ENCODE data around the gene MAPKBP1. TPM values are rescaled to one million over a fixed set of nuclear protein-coding genes. Genes with fewer than 3 reads are reported as not detected.

The MAPKBP1 gene
- total RNA-seq, 2 donors from 2014 or later, result 30.6 to 53.2 TPM

GRCh38 chr15:41804916-41805666 lies 30.8 kb downstream of the MAPKBP1 start:
- no peak overlapping the region for H3K4me3 Mint-ChIP-seq
- ATAC-seq (no peak), DNase-seq (ENCODE audit: low spot score) (no peak)
- H3K4me1 Mint-ChIP-seq (ENCODE audit: low read depth in 2 of 2), result peaks cover 7% of the 10 kb centered on the region in 2 donors
- H3K36me3 Mint-ChIP-seq, result no peaks in the 10 kb centered on the region
- H3K9me3 Mint-ChIP-seq, result no peaks in the 10 kb centered on the region
- H3K27me3 Mint-ChIP-seq, result no peaks in the 10 kb centered on the region
- peak overlapping the region in 1 of 2 donors; percentile 59 for H3K27ac Mint-ChIP-seq

GRCh38 chr15:41805711-41806110 lies 31.4 kb downstream of the MAPKBP1 start:
- H3K4me3 Mint-ChIP-seq, result no peak overlapping the region
- H3K27me3 Mint-ChIP-seq, result no peaks in the 10 kb centered on the region
- DNase-seq (ENCODE audit: low spot score) (no peak), ATAC-seq (no peak)
- peaks cover 7% of the 10 kb centered on the region in 2 donors for H3K4me1 Mint-ChIP-seq (ENCODE audit: low read depth in 2 of 2)
- no peaks in the 10 kb centered on the region for H3K9me3 Mint-ChIP-seq
- no peaks in the 10 kb centered on the region for H3K36me3 Mint-ChIP-seq
- H3K27ac Mint-ChIP-seq, result peak overlapping the region in 1 of 2 donors; percentile 64

GRCh38 chr15:41806291-41807181 lies 32.3 kb downstream of the MAPKBP1 start:
- Mint-ChIP-seq H3K9me3 (no peaks in the 10 kb centered on the region), H3K4me3 (no peak overlapping the region), H3K27me3 (no peaks in the 10 kb centered on the region), H3K36me3 (no peaks in the 10 kb centered on the region), H3K4me1 (ENCODE audit: low read depth in 2 of 2) (peaks cover 7 to 12% of the 10 kb centered on the region in 2 donors), H3K27ac (peak overlapping the region in 1 of 2 donors; percentile 64)
- DNase-seq (ENCODE audit: low spot score), result no peak
- no peak for ATAC-seq

GRCh38 chr15:41809121-41809520 lies 34.8 kb downstream of the MAPKBP1 start:
- Mint-ChIP-seq H3K27ac (no peak overlapping the region), H3K4me3 (no peak overlapping the region), H3K27me3 (no peaks in the 10 kb centered on the region), H3K4me1 (ENCODE audit: low read depth in 2 of 2) (peaks cover 7 to 12% of the 10 kb centered on the region in 2 donors), H3K36me3 (no peaks in the 10 kb centered on the region), H3K9me3 (no peaks in the 10 kb centered on the region)
- no peak for ATAC-seq
- no peak for DNase-seq (ENCODE audit: low spot score)

- H3K9me3 Mint-ChIP-seq, result no peaks in the 10 kb centered on the region
- H3K27ac Mint-ChIP-seq, result no peak overlapping the region
- no peak overlapping the region for H3K4me3 Mint-ChIP-seq
- ATAC-seq, result no peak
- no peaks in the 10 kb centered on the region for H3K27me3 Mint-ChIP-seq
- no peak for DNase-seq (ENCODE audit: low spot score)
- H3K4me1 Mint-ChIP-seq (ENCODE audit: low read depth in 2 of 2), result peaks cover 4 to 10% of the 10 kb centered on the region in 2 donors
- no peaks in the 10 kb centered on the region for H3K36me3 Mint-ChIP-seq
Measured at GRCh38 chr15:41809526-41810220, 35.4 kb downstream of the MAPKBP1 start.

- Mint-ChIP-seq H3K27me3 (no peaks in the 10 kb centered on the region), H3K9me3 (no peaks in the 10 kb centered on the region), H3K4me3 (no peak overlapping the region), H3K4me1 (ENCODE audit: low read depth in 2 of 2) (peaks cover 0 to 5% of the 10 kb centered on the region in 2 donors), H3K27ac (no peak overlapping the region), H3K36me3 (peaks cover 1% of the 10 kb centered on the region)
- peak; percentile 48 for DNase-seq (ENCODE audit: low spot score)
- no peak for ATAC-seq
Measured at GRCh38 chr15:41810651-41811431, 36.6 kb downstream of the MAPKBP1 start.

GRCh38 chr15:41811432-41812195 lies 37.3 kb downstream of the MAPKBP1 start:
- Mint-ChIP-seq H3K4me1 (ENCODE audit: low read depth in 2 of 2) (peaks cover 0 to 5% of the 10 kb centered on the region in 2 donors), H3K9me3 (no peaks in the 10 kb centered on the region), H3K27me3 (no peaks in the 10 kb centered on the region), H3K36me3 (peaks cover 5% of the 10 kb centered on the region), H3K4me3 (no peak overlapping the region), H3K27ac (no peak overlapping the region)
- ATAC-seq (peak; percentile 77 to 87), DNase-seq (ENCODE audit: low spot score) (peak; percentile 77)

GRCh38 chr15:41812820-41813375 lies 38.6 kb downstream of the MAPKBP1 start:
- no peak overlapping the region for H3K4me3 Mint-ChIP-seq
- ATAC-seq (no peak), DNase-seq (ENCODE audit: low spot score) (no peak)
- peaks cover 5% of the 10 kb centered on the region for H3K36me3 Mint-ChIP-seq
- no peaks in the 10 kb centered on the region for H3K27me3 Mint-ChIP-seq
- H3K27ac Mint-ChIP-seq, result no peak overlapping the region
- peaks cover 0 to 5% of the 10 kb centered on the region in 2 donors for H3K4me1 Mint-ChIP-seq (ENCODE audit: low read depth in 2 of 2)
- H3K9me3 Mint-ChIP-seq, result no peaks in the 10 kb centered on the region

GRCh38 chr15:41813426-41813825 lies 39.1 kb downstream of the MAPKBP1 start:
- Mint-ChIP-seq H3K4me3 (no peak overlapping the region), H3K27me3 (no peaks in the 10 kb centered on the region), H3K27ac (no peak overlapping the region), H3K9me3 (no peaks in the 10 kb centered on the region), H3K36me3 (peaks cover 5% of the 10 kb centered on the region), H3K4me1 (ENCODE audit: low read depth in 2 of 2) (peaks cover 0 to 5% of the 10 kb centered on the region in 2 donors)
- ATAC-seq (no peak), DNase-seq (ENCODE audit: low spot score) (no peak)

GRCh38 chr15:41814534-41814933 lies 40.2 kb downstream of the MAPKBP1 start:
- ATAC-seq (no peak), DNase-seq (ENCODE audit: low spot score) (no peak)
- Mint-ChIP-seq H3K9me3 (no peaks in the 10 kb centered on the region), H3K27ac (no peak overlapping the region), H3K27me3 (no peaks in the 10 kb centered on the region), H3K36me3 (peaks cover 5% of the 10 kb centered on the region), H3K4me1 (ENCODE audit: low read depth in 2 of 2) (peaks cover 0 to 5% of the 10 kb centered on the region in 2 donors), H3K4me3 (no peak overlapping the region)

- Mint-ChIP-seq H3K27me3 (no peaks in the 10 kb centered on the region), H3K4me3 (no peak overlapping the region), H3K9me3 (no peaks in the 10 kb centered on the region), H3K27ac (no peak overlapping the region), H3K36me3 (peaks cover 5% of the 10 kb centered on the region), H3K4me1 (ENCODE audit: low read depth in 2 of 2) (no peaks in the 10 kb centered on the region)
- ATAC-seq (no peak), DNase-seq (ENCODE audit: low spot score) (no peak)
Measured at GRCh38 chr15:41816788-41817187, 42.5 kb downstream of the MAPKBP1 start.

- no peaks in the 10 kb centered on the region for H3K9me3 Mint-ChIP-seq
- H3K27ac Mint-ChIP-seq, result no peak overlapping the region
- no peak overlapping the region for H3K4me3 Mint-ChIP-seq
- no peak for ATAC-seq
- no peak for DNase-seq (ENCODE audit: low spot score)
- H3K27me3 Mint-ChIP-seq, result no peaks in the 10 kb centered on the region
- H3K36me3 Mint-ChIP-seq, result peaks cover 5% of the 10 kb centered on the region
- no peaks in the 10 kb centered on the region for H3K4me1 Mint-ChIP-seq (ENCODE audit: low read depth in 2 of 2)
Measured at GRCh38 chr15:41817327-41817726, 43.0 kb downstream of the MAPKBP1 start.

Data from natural killer cell treated with Interleukin-12 subunit alpha and Interleukin-12 subunit beta and Interleukin-15 and Interleukin-18, amount 100 ng/mL, for 72 hours (primary cell).